ENCODE results near the gene ANKS6.

Gene ANKS6

DNA sequence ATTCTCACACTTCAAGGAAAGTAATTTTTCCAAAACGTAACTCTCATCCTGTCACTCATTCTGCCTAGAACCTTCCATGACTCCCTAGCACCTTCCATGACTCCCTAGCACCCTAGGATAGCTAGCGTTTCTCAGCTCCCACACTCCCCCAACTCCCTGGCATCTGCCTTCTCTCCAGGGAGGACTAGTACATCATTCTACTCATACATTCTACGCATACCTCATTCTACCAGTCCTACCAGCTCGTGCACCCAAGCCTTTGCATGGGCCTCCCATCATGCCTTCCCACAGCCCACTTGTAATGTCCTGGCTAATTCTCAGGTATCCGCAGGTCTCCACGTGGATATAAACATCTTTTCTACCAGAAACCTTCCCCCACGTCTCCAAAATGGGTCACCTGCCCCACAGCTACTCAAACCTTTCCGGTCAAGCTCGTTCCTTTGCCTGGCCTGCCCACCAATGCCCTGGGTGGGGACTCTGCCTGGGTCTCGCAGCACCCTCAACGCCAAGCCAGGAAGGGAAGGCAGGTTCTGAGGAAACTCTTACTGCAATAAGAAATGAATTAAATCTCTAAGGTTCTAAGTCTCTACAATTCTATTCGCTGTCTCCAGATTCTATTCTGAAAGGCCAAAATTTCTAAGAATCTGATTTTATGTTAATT, 930 bp downstream of the ANKS6 start:
- intact Hi-C loops (cut with DNase I) = no loop called here

GRCh38 chr9:98794802-98795201, 1.6 kb downstream of the ANKS6 start:
- intact Hi-C loops (cut with DNase I) = no loop called here
- no peak for DNase-seq

More for the DNA sequence above, 930 bp downstream of the ANKS6 start:
- DNase-seq = no peak

GRCh38 chr9:98793031-98793430, 3.3 kb downstream of the ANKS6 start:
- DNase-seq = no peak
- intact Hi-C loops (cut with DNase I) = no loop called here

- peak in 1 of 42 donors; percentile 26 for DNase-seq
- intact Hi-C loops (cut with DNase I) = no loop called here
These were observed 4.5 kb downstream of the ANKS6 start for GRCh38 chr9:98791608-98792490.

- DNase-seq = peak in 41 of 42 donors; percentile 54 to 91 (median 78)
- intact Hi-C loops (cut with DNase I) = no loop called here
These were observed 5.3 kb downstream of the ANKS6 start for GRCh38 chr9:98790842-98791607.

GRCh38 chr9:98790134-98790841, 6.1 kb downstream of the ANKS6 start:
- intact Hi-C loops (cut with DNase I) = no loop called here
- DNase-seq = peak in 1 of 42 donors; percentile 46

GRCh38 chr9:98789483-98790133, 6.7 kb downstream of the ANKS6 start:
- DNase-seq = no peak
- intact Hi-C loops (cut with DNase I) = no loop called here

- intact Hi-C loops (cut with DNase I) = no loop called here
- DNase-seq = peak in 1 of 42 donors; percentile 8
These were observed 8.5 kb downstream of the ANKS6 start for GRCh38 chr9:98787766-98788335.

DNA sequence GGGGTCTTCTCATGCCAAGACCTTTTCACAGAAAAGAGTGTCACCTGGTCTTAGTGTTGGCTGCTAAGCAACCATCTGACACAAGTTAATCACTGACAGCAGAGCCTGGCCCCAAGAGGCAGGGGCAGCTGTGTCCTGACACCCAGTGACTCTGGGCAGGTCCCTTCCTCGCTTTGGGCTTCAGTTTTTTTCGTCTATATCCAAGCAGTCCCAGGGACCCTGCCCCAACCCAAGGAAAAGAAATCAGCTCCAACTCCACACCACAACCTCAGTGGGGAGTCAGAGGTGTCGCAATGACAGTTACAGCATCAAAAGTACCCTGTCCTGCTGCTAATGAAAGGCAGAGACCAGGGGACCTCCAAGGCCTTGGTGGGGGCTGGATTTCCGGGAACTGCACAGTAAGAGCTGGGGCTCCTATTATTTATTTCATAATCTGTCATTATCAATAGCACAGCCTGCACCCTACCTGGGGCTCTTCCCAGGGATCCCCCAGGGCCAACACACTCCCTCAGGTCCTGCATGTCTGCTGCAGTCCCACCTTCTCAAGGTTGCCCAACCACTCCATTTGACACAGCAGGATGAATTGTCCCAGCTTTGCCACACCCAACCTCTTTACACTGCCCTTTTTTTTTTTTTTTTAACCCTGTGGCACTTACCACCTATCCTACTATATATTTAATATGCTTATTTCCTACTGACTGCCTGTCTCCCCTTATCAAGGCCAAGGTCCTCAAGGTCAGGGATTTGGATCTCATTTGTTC, 9.4 kb downstream of the ANKS6 start:
- intact Hi-C loops (cut with DNase I) = no loop called here
- peak in 1 of 42 donors; percentile 4 for DNase-seq

- DNase-seq = peak in 1 of 42 donors; percentile 15
- intact Hi-C loops (cut with DNase I) = no loop called here
These were observed 11.2 kb downstream of the ANKS6 start for GRCh38 chr9:98784831-98785806.

- DNase-seq = peak in 3 of 42 donors; percentile 6 to 37 (median 17)
- intact Hi-C loops (cut with DNase I) = no loop called here
These were observed 12.7 kb downstream of the ANKS6 start for GRCh38 chr9:98783518-98784226.

DNA sequence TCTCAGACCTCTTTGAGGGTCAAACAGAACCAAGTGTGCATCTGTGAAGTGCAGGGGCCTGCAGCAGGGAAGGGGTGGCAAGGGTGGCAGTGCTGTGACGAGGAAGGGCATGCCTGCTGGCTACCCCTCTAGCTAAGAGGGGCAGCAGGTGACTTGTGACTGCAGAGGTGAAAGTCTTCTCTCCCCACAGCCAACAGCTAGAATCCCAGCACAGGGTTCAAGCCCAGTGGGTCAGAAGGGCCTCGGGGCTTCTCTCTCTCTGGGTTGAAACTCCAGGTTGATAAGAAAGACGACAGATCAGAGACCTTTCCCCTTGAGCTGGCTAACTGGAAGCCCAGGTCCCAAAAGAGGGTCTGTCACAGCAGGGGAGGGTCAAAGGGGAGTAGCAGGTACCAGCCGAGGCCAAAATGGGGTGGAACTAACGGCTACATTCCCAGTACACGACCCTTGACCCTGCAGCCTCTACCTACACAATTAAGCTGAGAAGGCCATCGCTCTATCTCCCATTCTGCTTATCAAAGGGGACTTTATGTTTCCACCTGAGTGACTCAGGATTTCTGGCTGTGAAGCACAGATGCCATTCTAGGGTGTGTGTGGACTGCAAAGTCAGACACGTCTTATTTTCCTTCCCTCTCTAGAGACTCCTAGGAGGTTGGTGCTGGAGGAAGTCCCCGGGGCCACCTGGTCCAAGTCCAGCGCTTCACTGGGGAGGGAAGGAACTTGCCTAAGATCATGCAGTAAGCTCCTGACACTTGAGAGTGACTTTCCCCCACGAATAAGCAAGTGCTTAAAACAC, 14.6 kb downstream of the ANKS6 start:
- intact Hi-C loops (cut with DNase I) = no loop called here
- DNase-seq = peak in 2 of 42 donors; percentile 14 to 38

DNA sequence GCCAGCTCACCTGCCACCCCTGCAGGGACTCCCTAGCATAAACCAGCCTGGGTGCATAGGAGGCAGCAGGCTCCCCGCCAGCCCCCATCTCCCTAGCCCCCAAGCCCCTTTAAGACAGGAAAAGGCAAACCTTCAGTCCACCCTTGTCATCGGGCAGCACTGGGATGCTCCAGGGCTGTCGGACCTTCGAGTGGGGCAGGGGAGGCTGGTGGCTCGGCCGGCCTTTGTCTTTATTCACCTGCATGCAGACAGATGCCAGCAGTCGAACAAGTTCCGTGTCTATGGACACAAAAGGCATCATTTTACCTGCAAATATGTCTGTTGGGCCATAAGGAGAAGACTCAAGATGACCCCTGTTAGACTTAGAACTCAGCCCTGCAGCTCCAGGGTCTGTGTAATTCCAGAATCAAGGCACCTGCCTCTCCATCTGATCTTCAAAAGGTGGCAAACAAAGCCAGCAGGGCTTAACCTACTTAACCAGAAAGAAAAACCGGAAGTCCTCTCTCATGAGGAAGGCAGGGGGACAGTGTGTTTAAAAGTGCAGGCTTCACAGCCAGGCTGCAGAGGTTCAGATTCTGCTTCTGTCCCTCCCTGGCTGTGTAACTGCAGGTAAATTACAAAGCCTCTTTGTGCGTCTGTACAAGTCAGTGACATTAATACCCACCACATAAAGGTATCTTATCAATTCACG, 16.2 kb downstream of the ANKS6 start:
- intact Hi-C loops (cut with DNase I) = no loop called here
- peak in 2 of 42 donors; percentile 2 to 31 for DNase-seq
